Stomach (tissue), 4 donors: ENCODE data around the gene EML4.

Source experiments
- CTCF ChIP-seq, 7 experiments: fragments of 450-650 bp in 4 of 7; fragments of 200-600 bp in 3 of 7; sonication (generic) in 3 of 7; IDR thresholded peaks; one replicate each; pipeline ENCODE4 v1.5.1; 2016 to 2019; ENCODE audit warnings: antibody characterized with exemption in 7 of 7, control low read depth in 2 of 7, mild to moderate bottlenecking in 1 of 7
- EP300 ChIP-seq: sonication (generic); formaldehyde crosslinking; IDR thresholded peaks from one replicate; pipeline ENCODE4 v1.6.1; 2017; ENCODE audit warnings: antibody characterized with exemption
- POLR2AphosphoS5 ChIP-seq, 3 donors: sonication (generic); formaldehyde crosslinking; IDR thresholded peaks; one replicate each; pipeline ENCODE4 v1.6.1; 2016; ENCODE audit warnings: antibody characterized with exemption in 3 of 3

- TF ChIP-seq CTCF (IDR thresholded peaks at IDR 0.05) (no peak), POLR2AphosphoS5 (IDR thresholded peaks at IDR 0.05) (no peak), EP300 (no peak)
These were observed 213.0 kb downstream of the EML4 start for GRCh38 chr2:42382144-42382543.
